Suppressor macrophage treated with lipopolysaccharide for 1 hour (primary cell): ENCODE results near the gene SLC48A1.
"Not testable (repeated sequence)": the region's sequence is repeated elsewhere in the genome, so short reads cannot be mapped to it uniquely, and the experiment has no call there.

Source experiments
- DNase-seq, 3 donors: peaks; one replicate each; pipeline ENCODE4 v3.0.0-alpha.2; 2020 to 2022

The SLC48A1 gene

DNA sequence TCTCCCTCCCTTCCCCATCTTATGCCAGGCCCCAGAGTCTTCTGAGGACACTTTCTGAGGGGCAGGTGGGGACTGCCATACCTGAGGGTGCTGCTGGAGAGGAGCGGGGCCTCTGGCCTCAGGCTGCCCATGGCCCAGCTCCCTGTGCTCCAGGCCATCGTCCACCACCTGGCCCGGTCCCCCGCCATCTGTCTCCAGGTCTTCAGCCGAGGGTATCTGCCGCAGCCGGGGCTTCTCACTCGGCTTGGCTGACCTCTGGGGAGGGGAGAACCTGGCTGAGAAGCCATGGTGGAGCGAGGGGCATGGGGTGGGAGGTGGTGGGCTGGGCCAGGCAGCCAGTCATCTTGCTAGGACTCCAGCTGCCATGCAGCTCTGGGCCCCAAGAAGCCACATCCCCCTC, 21.6 kb downstream of the SLC48A1 start:
- DNase-seq = no peak

DNA sequence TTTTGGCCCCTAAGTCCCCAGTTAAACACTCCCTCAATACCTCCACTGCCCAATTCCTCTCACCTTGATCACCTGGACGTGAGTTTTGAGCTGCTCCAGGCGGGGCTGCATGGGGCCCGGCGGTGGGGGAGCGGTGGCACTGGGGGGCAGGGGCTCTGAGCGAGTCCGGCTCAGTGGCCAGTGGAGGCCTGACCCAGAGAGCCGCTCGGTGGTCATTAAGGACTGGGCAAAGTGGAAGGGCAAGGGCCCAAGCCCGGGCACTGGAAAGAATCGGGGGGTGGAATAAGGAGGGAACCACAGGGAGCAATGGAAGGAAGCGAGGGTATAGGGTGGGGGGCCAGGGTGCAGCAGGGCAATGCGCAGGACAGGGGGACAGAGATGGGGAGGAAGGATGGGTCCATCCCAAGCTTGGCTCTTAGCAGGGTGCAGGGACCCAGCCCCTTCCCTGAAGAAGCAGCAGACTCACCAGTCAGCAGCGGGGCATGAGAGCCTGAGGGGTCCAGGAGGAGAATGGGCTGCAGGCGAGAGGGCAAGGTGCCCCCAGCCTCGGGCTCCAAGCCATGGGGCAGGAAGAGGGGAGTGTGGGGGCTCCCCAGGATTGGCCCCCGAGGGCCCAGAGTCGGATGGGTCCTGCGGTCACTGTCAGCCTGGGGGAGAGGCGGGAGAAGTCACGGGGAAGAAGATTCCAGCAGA, 22.2 kb downstream of the SLC48A1 start:
- no peak for DNase-seq

DNA sequence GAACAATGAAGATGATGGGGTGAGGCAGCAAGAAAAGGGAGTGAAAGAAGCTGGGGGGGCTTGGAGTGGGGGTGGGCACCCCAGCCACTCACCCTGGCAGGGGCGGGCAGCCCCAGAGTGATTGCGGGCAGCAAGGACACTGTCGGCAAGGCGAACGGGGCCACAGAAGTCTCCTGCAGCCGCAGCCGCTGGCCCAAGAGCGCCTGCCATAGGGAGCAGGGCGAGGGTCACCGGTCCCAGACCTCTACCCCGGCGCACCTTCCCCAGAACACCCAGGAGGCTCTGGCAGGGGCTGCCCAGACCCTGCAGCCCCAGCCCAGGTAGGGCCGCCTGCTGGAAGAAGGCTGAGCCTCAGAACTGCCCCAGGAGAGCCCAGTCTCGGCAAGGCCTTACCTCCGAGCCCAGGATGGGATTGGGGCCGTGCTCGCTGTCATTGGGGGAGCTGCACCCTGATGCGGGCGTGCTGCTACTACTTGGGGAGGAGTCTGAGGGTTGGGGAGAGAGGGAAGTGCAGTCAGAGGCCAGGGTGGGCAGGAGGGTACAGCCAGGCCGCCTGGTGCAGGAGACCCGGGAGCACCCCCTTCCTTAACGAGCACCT, 22.9 kb downstream of the SLC48A1 start:
- no peak for DNase-seq

DNA sequence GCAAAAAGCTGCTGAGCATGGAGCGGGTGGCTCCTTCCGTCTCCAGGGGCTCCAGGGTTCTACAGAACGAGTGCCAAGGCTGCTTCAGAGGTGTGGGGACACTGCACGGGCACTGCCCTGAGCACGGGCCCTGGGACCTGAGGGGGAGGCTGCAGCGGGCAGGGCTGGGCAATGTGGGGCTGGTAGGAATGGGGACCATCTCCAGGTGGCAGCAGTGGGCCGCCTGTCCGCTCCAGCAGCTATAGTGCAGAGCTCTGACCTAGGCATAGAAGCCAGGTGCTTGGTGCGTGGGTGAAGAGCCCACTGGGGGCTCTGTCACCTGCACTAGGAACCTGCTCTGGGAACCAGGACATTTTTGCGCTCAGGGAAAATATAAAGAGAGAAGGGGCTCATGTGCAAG, 24.4 kb downstream of the SLC48A1 start:
- peak in 2 of 3 donors; percentile 24 to 44 for DNase-seq

DNA sequence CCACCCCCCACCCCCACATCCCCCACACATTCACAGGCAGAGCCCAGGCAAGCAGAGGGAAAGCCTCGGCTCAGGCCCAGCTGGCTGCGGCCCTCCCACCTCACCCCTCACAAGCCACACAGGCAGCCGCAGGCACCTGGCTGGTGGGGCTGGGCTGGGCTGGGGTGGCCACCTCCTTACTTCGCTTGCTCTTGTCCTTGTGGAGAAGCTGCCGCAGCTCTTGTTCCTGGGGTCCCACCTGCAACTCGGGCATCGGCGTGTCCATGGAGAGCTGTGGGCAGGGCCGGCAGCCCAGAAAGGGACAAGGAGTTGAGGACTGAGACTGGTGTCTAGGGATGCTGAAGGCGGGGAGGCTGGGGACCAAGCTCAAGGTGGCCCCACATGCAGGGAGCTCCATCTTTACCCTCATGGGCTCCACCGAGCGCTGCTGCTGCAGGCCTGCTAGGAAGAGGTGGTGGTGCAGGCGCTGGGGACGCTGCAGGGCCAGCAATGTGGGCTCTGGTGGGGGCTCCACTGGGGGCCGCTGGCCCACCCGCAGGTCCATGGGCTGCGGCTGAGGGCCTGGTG, 25.4 kb downstream of the SLC48A1 start:
- DNase-seq = no peak

DNA sequence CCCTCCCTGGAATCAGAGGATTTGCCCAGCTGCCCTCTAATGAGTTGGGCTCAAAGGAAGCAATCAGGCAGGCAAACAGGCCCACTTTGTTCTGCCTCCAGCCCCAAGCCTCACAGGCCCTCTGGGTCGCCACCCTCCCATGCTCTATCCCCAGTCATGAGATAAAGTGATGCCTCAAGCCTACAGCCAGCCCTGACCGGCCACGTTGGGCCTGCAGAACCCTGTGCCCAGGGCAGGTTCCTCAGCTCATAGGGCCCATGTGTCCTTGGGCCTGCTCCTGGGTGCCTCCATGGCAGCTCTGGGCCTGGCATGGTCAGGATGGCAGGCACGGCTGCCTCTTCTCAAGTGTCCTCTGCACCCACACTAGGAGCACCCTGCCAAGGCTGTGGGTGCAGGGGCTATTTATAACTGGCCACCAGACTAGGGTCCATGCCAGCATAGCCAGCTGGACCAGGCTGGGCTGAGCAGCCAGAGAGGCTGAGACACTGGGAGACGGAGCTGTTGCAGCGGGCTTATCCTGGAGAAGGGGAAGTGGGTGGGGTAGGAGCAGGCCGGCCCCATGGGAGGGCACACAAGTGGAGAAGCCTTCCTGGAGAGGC, 26.4 kb downstream of the SLC48A1 start:
- peak in 2 of 3 donors; percentile 41 to 66 for DNase-seq

DNA sequence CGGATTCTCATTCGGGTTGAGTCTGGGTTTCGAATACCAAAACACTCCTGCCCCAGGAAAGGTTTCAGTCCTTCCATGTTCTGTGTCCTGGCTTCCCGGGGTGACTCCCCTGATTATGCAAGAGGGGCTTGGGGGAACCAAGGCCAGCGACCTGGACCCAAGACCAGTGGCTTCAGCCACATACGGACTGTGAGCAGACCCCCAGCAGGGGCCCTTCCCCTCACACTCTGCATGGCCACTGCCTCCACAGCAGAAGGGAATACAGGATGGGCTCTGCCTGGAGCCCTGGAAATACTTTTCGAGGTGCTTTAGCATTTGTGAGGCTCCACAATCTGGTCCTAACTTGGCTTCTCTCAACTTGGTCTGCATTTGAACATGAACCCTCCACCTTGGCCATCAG, 27.5 kb downstream of the SLC48A1 start:
- DNase-seq = no peak

DNA sequence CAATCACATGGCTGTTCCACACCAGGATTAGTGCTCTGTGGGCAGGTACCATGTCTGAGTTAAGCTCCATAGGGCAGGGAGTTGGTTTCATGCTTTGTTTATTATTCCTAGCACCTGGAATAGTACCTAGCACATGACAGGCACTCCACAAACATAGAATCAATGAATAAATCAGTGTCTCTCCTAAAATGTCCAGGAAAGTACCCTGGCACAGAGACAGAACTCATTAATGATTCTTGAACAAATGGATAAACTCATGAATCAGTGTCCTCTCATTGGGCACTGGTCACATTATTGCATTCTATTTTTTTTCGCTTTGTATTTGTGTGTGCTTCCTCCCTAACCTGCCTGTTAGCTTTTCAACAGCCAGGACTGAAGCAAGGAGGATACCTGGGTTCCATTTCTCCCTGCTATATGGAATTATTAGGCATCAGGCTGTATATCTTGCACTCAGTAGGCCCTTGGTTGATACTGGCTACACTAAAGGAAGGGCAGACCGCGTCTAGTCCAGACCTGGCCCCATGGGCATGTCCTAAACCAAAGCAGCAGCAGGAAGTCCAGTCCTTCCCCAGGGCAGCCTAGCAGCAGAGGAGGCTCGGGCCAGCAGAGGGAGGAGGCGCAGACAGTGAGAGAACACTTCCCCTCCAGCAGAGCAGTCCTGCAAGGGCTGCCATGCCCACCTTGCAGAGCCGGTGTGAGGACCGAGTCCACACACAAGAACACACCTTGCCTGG, 28.3 kb downstream of the SLC48A1 start:
- DNase-seq = peak; percentile 58 to 80 (median 65)

DNA sequence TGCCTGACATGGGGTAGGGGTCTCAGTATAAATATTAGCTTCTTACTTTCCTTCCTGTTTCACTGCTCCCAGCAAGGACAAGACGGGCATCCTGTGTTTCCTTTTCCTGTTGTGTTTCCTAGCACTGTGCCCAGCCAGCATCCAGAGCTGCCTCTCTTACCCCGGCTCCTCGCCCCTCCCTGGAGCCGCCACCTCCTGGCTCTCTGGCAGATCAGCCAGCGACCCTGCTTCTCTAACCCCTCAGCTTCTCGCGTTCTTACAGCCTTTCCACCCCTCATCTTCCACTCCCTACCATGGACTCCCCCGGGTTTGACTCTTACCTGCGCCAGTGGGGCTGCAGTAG, 28.8 kb downstream of the SLC48A1 start:
- no peak for DNase-seq

DNA sequence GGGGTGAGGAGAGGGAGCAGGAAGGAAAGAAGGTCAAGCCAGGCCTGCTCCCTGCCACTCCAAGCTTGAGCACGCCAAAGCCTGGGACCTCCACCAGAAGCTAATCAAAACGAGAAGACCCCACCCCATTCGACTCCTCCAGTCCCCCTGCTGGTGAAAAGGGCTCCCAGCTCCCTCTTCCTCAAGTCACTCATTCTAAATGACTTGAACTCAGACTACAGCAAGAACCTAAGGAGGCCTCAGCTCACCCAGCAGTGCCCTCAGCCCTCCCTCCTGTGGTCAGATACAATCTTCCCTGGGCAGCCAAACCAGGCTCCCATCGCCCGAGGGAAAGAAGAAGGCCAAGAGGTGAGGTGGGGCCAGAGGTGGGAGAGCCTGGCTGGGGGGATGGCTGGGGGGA, 29.3 kb downstream of the SLC48A1 start:
- peak in 1 of 3 donors; percentile 22 for DNase-seq

DNA sequence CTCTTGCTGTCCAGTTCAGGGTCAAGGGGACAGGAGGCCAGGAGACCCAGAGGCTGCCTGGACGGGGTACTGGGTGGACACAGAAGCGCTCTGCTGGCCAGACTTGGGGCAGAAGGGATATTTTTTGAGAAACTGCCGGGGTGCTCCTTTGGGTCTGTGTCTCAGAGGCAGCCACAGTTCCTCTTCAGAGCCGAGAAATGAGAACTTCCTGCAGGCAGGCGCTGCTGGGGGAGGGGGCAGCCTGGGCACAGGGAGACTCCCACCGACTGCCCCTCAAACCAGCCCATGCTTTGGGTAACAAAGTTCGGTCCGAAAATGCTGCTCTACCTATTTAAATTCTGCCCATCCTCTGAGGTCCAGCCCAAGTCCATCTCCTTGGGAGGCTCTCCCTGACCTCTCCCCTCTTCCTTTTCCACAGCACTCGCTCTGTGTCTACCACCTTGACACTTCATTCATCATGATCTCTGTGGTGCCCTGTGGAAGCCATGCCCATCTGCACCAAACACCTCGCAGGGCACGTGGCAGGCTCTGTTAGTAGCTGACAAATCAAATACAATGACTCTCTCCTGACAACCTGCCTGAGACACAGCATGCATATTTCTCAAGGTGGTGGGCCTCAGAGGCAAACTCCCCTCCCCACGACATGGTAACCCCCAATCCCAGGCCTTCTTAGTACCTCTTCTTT, 30.3 kb downstream of the SLC48A1 start:
- DNase-seq = peak; percentile 56 to 67 (median 56)

DNA sequence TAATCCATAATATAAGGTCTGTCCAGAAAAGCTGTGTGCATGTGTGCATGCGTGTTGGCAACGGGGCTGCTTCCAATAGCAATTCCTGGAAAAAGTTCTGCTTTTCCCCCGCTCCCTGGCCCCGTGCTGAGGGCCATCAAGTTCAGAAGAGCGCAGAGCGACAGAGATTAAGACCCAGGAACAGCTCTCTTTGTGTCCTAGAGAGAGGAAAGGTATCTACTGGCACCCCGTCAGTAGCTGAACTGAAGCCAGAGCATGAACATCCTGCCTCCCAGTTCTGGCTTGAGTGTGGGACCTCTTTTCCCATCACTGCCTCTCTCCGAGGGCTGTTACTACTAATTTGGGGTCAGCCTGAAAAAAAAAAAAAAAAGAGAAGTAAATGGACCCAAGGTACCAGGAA, 31.1 kb downstream of the SLC48A1 start:
- DNase-seq = no peak

DNA sequence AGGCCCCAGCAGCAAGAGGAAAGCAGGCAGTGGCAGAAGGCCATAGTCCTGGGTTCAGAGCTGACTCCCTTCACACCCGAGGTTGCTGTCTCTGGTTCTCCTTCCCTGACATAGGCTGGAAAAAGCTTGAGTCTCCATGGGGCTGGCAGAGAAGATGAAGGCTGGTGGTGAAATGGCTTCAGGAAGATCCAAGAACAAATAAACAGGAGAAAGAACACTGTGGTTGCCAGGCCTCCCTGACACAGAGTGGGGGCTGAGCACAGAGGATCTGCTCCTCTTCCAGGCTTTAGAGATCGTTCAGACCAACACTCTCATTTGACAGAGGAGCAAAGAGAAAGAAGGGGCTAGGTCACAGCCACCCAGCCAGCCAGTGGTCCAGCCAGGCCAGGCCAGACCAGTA, 32.4 kb downstream of the SLC48A1 start:
- no peak for DNase-seq

DNA sequence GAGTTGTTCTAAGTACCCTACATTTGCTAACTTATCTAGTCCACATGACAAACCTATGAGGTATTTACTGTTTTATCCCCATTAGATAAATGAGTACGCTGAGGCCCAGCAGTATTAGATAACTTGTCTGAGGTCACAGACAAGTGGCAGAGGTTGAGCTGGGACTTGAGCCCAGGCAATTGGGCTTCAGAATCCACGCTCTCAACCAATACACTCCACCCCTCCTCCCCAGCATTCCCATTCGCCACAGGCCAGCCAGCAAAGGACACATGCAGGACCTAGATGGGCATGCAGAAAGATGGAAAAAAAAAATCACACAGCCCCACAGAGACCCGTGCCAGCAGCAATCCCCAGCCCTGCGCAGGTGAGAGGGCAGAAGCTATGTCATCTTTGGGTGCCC, 34.3 kb downstream of the SLC48A1 start:
- DNase-seq = no peak

DNA sequence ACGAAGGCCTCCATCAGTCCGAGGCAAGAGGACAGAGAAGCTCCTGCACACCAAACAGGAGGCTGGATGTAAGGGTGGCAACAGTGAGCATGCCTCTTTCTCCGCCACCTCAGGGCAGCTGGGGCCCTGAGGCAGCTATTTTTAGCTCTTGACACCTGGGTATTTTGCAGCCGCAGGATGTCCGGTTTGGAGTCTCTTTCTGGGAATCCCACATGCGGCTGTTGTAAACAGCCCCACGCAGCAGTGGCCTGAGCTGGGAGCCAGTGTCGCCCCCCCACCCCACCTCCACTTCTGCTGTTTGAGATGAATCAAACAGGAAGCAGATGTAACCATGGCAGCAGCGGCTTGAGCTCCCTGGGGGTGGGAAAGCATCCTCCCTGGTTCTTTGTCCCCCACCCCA, 35.0 kb downstream of the SLC48A1 start:
- DNase-seq = peak; percentile 53 to 63 (median 57)

DNA sequence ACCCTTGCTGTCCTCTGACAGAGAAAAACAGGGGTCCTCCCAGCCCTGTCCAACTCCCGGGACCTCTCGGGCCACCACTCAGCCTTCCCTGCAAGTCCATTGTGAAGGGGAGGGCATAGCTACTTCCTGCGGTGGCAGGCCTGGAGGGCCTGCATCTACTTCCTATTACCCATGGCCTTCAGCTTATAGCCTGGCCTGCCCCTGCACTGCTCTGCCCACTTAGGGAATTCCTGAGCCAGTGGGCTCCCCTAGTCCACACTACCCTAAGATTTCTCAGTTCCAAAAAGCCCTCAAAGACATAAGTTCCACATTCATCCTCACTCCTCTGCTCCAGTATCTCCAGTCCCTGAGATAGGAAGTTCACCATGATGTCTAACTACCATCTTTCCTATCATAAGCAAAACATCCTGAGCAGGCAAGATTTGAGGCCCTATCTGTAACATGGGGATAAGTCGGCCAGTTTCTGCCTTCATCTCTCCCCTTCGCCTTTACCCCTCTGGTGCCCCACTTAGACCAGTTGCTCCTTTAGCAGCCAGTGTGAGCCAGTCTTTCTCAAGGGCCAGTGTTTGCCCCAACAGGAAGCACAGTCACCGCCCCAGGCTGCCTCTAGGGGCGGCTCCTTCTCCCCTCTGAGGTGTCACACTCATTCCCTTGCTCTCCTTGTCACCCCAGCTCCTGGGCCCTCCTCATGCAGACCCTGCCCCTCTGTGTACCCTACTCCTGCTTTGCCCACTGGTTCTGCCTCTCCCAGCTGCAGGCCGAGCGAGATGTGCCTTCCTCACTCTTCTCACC, 35.7 kb downstream of the SLC48A1 start:
- peak; percentile 81 to 85 (median 84) for DNase-seq

DNA sequence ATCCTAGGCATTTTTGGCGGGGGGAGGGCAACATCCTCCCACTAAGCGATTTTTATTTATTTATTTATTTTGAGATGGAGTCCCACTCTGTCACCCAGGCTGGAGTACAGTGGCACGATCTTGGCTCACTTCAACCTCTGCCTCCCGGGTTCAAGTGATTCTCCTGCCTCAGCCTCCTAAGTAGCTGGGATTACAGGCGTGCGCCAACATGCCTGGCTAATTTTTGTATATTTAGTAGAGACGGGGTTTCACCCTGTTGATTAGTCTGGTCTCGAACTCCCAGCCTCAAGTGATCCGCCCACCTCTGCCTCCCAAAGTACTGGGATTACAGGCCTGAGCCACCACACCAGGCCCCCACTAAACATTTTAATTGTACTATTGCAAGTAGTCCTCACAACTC, 36.5 kb downstream of the SLC48A1 start:
- not testable (repeated sequence) for DNase-seq

DNA sequence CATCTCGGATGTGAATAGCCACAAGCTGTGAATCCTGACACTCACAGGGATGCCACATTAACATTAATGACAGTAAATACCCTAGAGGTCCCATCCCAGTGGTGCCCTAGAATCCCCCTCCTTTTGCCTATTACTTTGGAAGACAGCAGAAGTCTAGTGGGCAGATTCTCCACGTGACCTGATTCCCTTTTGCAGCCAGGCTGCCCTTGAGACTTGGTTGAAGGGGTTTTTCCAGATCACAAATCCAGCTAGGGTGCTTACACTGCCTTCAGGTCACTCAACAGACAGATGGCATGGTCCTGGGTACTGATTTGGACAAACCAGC, 38.0 kb downstream of the SLC48A1 start:
- peak; percentile 65 to 80 (median 75) for DNase-seq

DNA sequence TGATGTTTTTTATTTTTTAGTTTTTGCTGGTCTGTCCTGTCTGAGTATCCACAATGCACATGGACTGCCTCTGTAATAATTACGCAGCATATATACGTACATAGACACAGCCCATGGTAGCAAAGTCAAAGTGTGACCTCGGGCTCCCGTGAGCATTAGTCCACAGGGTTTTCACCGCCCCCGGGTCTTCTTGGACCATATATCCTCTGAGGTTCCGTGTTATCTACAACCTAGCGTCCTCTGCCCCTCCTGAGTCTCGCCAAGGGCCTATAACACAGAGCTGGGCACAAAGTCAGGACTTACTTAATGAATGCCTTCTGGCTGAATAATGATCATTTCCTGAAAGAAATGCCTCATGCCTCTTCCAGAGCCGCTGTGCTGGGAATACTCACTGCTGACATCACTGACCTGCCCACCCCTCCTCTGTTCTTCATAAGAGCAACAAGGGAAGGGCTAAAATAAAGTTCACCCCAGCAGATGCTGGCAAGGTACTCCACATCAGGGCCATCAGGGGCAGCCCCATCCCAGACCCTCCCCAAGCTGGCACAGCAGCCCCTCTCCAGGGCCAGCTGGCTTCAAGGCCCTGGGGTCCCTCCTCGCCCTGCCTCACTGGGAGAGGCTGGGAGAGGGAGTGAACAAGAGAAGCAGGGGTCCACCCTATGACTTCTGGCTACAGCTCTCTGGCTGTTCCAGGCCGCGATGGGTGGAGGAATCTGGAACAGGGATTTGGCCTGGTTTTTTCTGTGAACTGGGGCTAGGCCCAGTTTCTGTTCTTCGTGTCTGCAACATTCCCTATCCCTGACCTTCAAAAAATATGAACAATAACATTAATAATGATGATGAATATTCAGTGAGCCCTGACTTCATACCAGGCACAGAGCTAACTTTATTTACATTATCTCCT, 38.8 kb downstream of the SLC48A1 start:
- DNase-seq = peak; percentile 44 to 80 (median 64)

DNA sequence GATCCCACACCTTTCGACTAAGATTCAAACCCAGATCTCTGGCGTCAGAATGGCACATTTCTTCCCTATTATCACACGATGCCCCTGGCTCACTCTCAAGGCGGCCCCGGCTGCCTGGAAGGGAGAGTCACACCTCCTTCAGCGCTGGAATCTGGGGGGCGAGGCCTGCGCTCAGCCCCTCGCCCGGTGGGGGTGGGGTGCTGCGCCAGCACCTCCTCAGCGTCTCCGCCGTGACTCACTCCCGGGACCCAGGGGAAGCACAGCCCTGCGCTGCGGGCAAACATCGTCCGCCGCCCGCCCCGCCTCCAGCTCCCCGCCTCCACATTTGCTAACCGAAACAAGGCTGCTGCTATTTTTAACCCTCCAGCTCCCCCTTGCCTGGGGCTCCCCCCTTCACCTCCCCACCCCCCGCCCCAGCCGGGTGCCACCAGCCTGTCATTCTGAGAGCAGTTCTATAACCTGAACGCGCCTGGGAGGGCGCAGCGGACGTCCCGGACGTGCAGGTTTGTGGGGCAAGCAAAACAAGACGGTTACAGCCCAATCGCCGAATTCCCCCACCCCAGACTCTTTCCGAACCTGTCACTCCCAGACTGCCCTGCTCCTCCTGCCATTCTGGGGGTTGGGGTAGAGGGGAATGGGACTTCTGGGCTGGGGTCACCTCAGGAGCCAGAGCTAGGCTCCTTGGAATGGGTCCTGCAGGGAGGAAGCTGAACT, 39.9 kb downstream of the SLC48A1 start:
- DNase-seq = peak; percentile 92 to 95 (median 93)
